ENCODE measurements around the gene FMNL3. TPM values are rescaled to one million over a fixed set of nuclear protein-coding genes. Genes with fewer than 3 reads are reported as not detected.

FMNL3 gene
- total RNA-seq, 1 experiment from 2014 or later: 3.5 TPM

- H3K4me3 ChIP-seq (replicated peaks in 1 of 2; ENCODE audit: low read depth in 1 of 2, low read length in 2 of 2): no peak overlapping the region
- H3K79me2 ChIP-seq (ENCODE audit: insufficient read depth, low read length): no peaks in the 10 kb centered on the region
- no peaks in the 10 kb centered on the region for H4K20me1 ChIP-seq (ENCODE audit: insufficient read depth)
- no peaks in the 10 kb centered on the region for H3K27me3 ChIP-seq (ENCODE audit: insufficient read depth, low read length)
- no peaks in the 10 kb centered on the region for H3K9me3 ChIP-seq (ENCODE audit: control insufficient read depth in 1 of 2, insufficient read depth in 1 of 2, low read depth in 1 of 2, low read length in 2 of 2)
- ChIA-PET RAD21 (ENCODE audit: low non-redundant PET in 1 of 2, low total read pairs in 2 of 2, uncharacterized antibody in 2 of 2, unreplicated experiment in 2 of 2) (no interaction called here), POLR2A (interaction anchor here (0.5 to 1.2 kb wide), 2 partner anchors 21 to 97 kb away, joined by 4 to 5 read pairs; partner anchors contain the start of genes PRPF40B and TMBIM6), CTCF (interaction anchor here (2.5 kb wide), 1 partner anchor 97 kb away, joined by 9 read pairs; the partner anchor contains the start of gene TMBIM6)
- H3K9me2 ChIP-seq (ENCODE audit: insufficient read depth): no peaks in the 10 kb centered on the region
- no peak overlapping the region for H3K4me2 ChIP-seq (ENCODE audit: low read length)
- no peak overlapping the region for H3K27ac ChIP-seq (ENCODE audit: low read depth, low read length)
- H3K9ac ChIP-seq (ENCODE audit: low read length): no peak overlapping the region
- intact Hi-C loops (cut with micrococcal nuclease): loop anchor here (1.0 to 10.0 kb wide), 4 partner anchors 63 to 191 kb away; partner anchors contain the start of gene FMNL3
- peaks cover 0 to 4% of the 10 kb centered on the region in 2 experiments; a peak in 2 of 4 replicates for H3K4me1 ChIP-seq (ENCODE audit: control insufficient read depth in 1 of 2, insufficient read depth in 2 of 2, low read length in 2 of 2)
- TF ChIP-seq YY1 (IDR thresholded peaks at IDR 0.05; ENCODE audit: extremely low read depth, insufficient replicate concordance, low read depth, low read length): no peak
- no peak for TF ChIP-seq POLR2A (IDR thresholded peaks at IDR 0.05; ENCODE audit: borderline replicate concordance, extremely low read depth, insufficient read depth, insufficient read length)
- no peak for TF ChIP-seq ELF1 (IDR thresholded peaks at IDR 0.05; ENCODE audit: borderline replicate concordance, low read depth)
- TF ChIP-seq REST (IDR thresholded peaks at IDR 0.05; ENCODE audit: low read depth): no peak
- TF ChIP-seq POLR2AphosphoS5 (IDR thresholded peaks at IDR 0.05; ENCODE audit: low read depth, low read length): no peak
- TF ChIP-seq ZFX (IDR thresholded peaks at IDR 0.05): no peak
- no peak for TF ChIP-seq CBX3 (IDR thresholded peaks at IDR 0.05; ENCODE audit: low read depth)
- no peak for TF ChIP-seq TCF7L2 (IDR thresholded peaks at IDR 0.05; ENCODE audit: borderline replicate concordance, extremely low read depth, insufficient read depth, insufficient read length)
- TSS peak; percentile 51 for BruUV-seq (replicated peaks)
- H3K36me3 ChIP-seq (ENCODE audit: control insufficient read depth in 1 of 2, insufficient read depth in 2 of 2, low read length in 2 of 2): 0 out of 4 replicates have a peak, but pooled peaks cover 0 to 3% of the 10 kb centered on the region in 2 experiments
- ATAC-seq: peak; percentile 19; the same call in 1 of the 2 replicates
- no peak overlapping the region for H2AFZ ChIP-seq (ENCODE audit: low read depth, low read length, poor library complexity, severe bottlenecking)
- no peak for DNase-seq (ENCODE audit: low read depth, low spot score)
Measured at GRCh38 chr12:49643961-49644619, 63.1 kb downstream of the FMNL3 start.
